ENCODE results near the gene PPM1M. TPM values are rescaled to one million over a fixed set of nuclear protein-coding genes. Genes with fewer than 3 reads are reported as not detected.

The PPM1M gene
- total RNA-seq, 1 donor from 2014 or later, result 6.1 TPM

DNA sequence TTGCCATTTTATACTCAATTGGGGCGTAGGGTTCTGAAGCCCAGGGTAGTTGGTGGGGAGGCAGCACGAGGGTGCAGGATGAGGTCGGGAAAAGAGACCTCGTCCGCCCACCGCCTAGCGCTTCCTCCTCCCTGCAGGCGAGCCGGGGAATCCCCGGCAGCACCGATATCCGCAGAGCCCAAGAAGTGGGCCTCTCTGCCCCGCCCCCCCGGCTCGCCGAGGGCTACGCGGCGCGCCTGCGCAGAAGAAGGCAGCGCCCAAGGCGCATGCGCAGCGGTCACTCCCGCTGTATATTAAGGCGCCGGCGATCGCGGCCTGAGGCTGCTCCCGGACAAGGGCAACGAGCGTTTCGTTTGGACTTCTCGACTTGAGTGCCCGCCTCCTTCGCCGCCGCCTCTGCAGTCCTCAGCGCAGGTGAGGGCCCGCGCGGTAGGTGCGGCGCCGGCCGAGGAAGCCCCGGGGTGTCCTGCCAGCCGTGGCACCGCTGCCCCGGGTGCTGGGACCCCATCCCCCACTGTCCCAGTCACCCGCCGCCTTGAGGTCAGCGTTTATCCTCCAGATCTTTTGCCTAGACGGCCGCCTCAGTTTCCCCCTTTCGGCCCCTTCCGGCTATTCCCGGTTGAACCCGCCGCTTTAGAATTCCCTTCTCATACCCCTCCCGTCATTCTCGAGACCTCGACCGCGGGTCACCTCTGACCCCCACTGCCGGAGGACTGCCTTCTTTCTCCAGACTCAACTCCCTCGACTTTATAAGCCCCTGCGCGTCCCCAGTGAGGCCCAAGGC lies 47.5 kb upstream of the PPM1M start, which contains the start of gene ALAS1:
Gene ALAS1 (plus strand): TSS at position 319 of the 784 bp plus-strand sequence. CDS start 1,082 bp downstream, outside the sequence.
- Mint-ChIP-seq H3K4me1 (ENCODE audit: low read depth) (peaks cover 17% of the 10 kb centered on the region), H3K36me3 (ENCODE audit: insufficient read depth) (peaks cover 5% of the 10 kb centered on the region), H3K27me3 (no peaks in the 10 kb centered on the region), H3K9me3 (ENCODE audit: low read depth) (no peaks in the 10 kb centered on the region), H3K27ac (peak within 1 kb of the TSS; percentile 91), H3K4me3 (ENCODE audit: low read depth) (peak within 1 kb of the TSS; percentile 98)
- TF ChIP-seq, protein P1, sequence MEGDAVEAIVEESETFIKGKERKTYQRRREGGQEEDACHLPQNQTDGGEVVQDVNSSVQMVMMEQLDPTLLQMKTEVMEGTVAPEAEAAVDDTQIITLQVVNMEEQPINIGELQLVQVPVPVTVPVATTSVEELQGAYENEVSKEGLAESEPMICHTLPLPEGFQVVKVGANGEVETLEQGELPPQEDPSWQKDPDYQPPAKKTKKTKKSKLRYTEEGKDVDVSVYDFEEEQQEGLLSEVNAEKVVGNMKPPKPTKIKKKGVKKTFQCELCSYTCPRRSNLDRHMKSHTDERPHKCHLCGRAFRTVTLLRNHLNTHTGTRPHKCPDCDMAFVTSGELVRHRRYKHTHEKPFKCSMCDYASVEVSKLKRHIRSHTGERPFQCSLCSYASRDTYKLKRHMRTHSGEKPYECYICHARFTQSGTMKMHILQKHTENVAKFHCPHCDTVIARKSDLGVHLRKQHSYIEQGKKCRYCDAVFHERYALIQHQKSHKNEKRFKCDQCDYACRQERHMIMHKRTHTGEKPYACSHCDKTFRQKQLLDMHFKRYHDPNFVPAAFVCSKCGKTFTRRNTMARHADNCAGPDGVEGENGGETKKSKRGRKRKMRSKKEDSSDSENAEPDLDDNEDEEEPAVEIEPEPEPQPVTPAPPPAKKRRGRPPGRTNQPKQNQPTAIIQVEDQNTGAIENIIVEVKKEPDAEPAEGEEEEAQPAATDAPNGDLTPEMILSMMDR (IDR thresholded peaks at IDR 0.05; ENCODE audit: unreplicated experiment), result peak; percentile 42
- DNase-seq (ENCODE audit: low spot score, unreplicated experiment), result peak; percentile 95

DNA sequence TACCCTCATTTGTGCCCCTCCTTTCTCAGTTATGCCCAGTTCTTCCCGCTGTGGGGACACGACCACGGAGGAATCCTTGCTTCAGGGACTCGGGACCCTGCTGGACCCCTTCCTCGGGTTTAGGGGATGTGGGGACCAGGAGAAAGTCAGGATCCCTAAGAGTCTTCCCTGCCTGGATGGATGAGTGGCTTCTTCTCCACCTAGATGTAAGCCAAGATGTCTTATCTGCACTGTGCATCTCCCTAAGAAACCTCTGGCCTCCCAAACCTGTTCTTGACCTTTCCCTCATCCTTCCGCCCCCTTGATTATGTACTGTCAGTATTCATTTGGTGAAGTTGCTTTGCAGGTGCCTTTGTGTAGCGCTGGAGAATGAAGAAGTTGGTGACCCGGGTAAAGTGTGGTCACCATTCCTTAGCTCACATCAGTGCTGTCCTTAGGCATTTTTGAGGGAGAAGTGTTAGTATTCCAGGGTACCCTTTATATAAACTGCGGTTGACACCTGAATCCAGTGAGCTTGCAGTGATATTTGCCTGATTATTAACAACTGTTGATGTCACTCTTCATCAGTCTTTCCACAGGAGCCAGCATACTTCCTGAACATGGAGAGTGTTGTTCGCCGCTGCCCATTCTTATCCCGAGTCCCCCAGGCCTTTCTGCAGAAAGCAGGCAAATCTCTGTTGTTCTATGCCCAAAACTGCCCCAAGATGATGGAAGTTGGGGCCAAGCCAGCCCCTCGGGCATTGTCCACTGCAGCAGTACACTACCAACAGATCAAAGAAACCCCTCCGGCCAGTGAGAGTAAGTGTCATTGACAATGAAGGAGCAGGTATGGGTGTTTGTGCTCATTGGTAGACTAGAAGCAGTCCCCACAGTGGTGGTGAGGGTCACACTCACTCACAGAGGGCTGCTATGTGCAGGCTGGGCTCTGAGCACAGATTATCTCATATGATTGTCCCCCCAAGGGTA lies 46.6 kb upstream of the PPM1M start:
- Mint-ChIP-seq H3K4me3 (ENCODE audit: low read depth) (peak overlapping the region; percentile 98), H3K36me3 (ENCODE audit: insufficient read depth) (peaks cover 11% of the 10 kb centered on the region), H3K27me3 (no peaks in the 10 kb centered on the region), H3K9me3 (ENCODE audit: low read depth) (no peaks in the 10 kb centered on the region), H3K27ac (peak overlapping the region; percentile 91), H3K4me1 (ENCODE audit: low read depth) (peaks cover 17% of the 10 kb centered on the region)
- TF ChIP-seq, protein P1 (IDR thresholded peaks at IDR 0.05; ENCODE audit: unreplicated experiment), result no peak
- DNase-seq (ENCODE audit: low spot score, unreplicated experiment), result no peak

DNA sequence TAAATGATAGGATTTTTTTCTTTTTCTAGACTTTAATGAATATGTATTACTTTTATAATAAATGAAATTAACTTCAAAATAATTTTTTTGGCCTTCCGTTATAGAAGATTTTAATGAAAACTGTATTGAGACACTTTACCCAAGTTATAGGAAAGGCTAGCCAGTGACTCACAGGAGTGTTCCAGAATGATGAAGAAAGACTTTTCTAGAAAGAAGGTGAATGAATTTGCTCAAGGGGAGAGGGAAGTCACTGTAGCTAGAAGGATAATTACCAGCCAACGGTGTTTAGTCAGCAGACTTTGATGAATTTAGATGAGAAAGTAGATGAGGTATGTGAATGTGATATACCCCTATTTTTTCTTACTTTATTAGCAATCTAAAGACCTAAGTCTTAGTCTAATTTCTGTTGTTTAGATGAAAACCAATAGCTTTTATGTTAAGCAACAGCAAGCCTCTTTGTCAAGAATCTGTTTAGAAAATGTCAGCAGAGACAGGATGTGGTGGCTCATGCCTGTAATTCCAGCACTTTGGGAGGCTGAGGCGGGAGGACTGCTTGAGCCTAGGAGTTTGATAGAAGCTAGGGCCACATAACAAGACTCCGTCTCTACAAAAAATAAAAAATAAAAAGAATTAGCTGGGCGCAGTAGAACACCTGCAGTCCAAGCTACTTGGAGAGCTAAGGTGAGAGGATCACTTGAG lies 44.4 kb upstream of the PPM1M start:
- no peaks in the 10 kb centered on the region for H3K27me3 Mint-ChIP-seq
- no peak for DNase-seq (ENCODE audit: low spot score, unreplicated experiment)
- peaks cover 21% of the 10 kb centered on the region for H3K36me3 Mint-ChIP-seq (ENCODE audit: insufficient read depth)
- TF ChIP-seq, protein P1 (IDR thresholded peaks at IDR 0.05; ENCODE audit: unreplicated experiment), result no peak
- H3K9me3 Mint-ChIP-seq (ENCODE audit: low read depth), result no peaks in the 10 kb centered on the region
- peaks cover 17% of the 10 kb centered on the region for H3K4me1 Mint-ChIP-seq (ENCODE audit: low read depth)
- H3K4me3 Mint-ChIP-seq (ENCODE audit: low read depth), result no peak overlapping the region
- H3K27ac Mint-ChIP-seq, result no peak overlapping the region

DNA sequence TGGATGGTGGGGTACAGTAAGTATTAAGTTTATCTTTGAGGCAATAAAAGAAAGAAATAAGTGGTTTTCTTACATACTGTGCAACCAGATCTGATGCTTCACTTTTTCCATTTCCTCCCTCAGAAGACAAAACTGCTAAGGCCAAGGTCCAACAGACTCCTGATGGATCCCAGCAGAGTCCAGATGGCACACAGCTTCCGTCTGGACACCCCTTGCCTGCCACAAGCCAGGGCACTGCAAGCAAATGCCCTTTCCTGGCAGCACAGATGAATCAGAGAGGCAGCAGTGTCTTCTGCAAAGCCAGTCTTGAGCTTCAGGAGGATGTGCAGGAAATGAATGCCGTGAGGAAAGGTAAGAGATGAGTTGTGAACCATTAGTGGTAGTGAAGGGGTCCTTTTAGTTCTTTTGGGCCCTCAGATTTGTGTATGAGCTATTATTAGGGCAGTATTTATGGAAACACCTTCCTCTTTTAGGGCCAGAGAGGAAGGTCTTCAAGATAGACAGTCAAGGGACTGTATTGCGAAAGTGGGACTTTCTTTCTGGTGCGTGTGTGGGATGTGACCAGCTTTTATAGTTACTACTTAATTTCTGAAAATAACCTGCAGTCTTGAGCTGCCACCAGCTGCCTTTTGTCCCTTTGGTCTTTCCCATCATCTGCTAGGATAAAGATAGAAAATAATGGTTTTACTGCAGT lies 43.0 kb upstream of the PPM1M start:
- no peak overlapping the region for H3K27ac Mint-ChIP-seq
- DNase-seq (ENCODE audit: low spot score, unreplicated experiment), result no peak
- peaks cover 28% of the 10 kb centered on the region for H3K36me3 Mint-ChIP-seq (ENCODE audit: insufficient read depth)
- no peaks in the 10 kb centered on the region for H3K9me3 Mint-ChIP-seq (ENCODE audit: low read depth)
- TF ChIP-seq, protein P1 (IDR thresholded peaks at IDR 0.05; ENCODE audit: unreplicated experiment), result no peak
- H3K4me1 Mint-ChIP-seq (ENCODE audit: low read depth), result peaks cover 12% of the 10 kb centered on the region
- no peaks in the 10 kb centered on the region for H3K27me3 Mint-ChIP-seq
- no peak overlapping the region for H3K4me3 Mint-ChIP-seq (ENCODE audit: low read depth)
